Activated CD4-positive, alpha-beta T cell treated with anti-CD3 and anti-CD28 coated beads, Interleukin-2, amount 10 ng/mL, durations not matched to agents 24 days and 14 days (primary cell): Measurements from ENCODE around the gene WBP2NL. TPM values are rescaled to one million over a fixed set of nuclear protein-coding genes. Genes with fewer than 3 reads are reported as not detected.
A peak's percentile ranks its signal among the peaks of the same experiment; 100 is the strongest.

Experiments
- DNase-seq: peaks from one replicate; pipeline ENCODE4 v3.0.0; 2022
- H3K27ac Mint-ChIP-seq: one replicate; pipeline ENCODE4 v1.8.0; 2022; ENCODE audit warnings: mild to moderate bottlenecking, mixed read lengths
- H3K27me3 Mint-ChIP-seq: one replicate; pipeline ENCODE4 v1.8.0; 2022; ENCODE audit warnings: mixed read lengths
- H3K36me3 Mint-ChIP-seq: one replicate; pipeline ENCODE4 v1.8.0; 2022; ENCODE audit warnings: low read depth, mild to moderate bottlenecking, mixed read lengths
- H3K4me1 Mint-ChIP-seq: one replicate; pipeline ENCODE4 v1.8.0; 2021; ENCODE audit warnings: mixed read lengths
- H3K4me3 Mint-ChIP-seq: one replicate; pipeline ENCODE4 v1.8.0; 2022; ENCODE audit warnings: mild to moderate bottlenecking, moderate library complexity, mixed read lengths
- H3K9me3 Mint-ChIP-seq: one replicate; pipeline ENCODE4 v1.8.0; 2021; ENCODE audit warnings: mixed read lengths
- intact Hi-C: fragments of 100-400 bp; cut with micrococcal nuclease; formaldehyde crosslinking; loops from one replicate; pipeline ENCODE4 v1.15.1; 2023
- total RNA-seq: library from RNA; stranded (reverse); gene quantifications from 2 replicates; pipeline ENCODE4 v1.2.3, GENCODE V29; 2022

WBP2NL gene
- total RNA-seq, 1 donor from 2014 or later, result 1.4 TPM

GRCh38 chr22:42026705-42027104, 28.1 kb downstream of the WBP2NL start:
- H3K4me1 Mint-ChIP-seq, result peaks cover 31% of the 10 kb centered on the region
- peaks cover 7% of the 10 kb centered on the region for H3K9me3 Mint-ChIP-seq
- intact Hi-C loops, result no loop called here
- no peaks in the 10 kb centered on the region for H3K27me3 Mint-ChIP-seq
- H3K36me3 Mint-ChIP-seq, result peaks cover 12% of the 10 kb centered on the region
- H3K27ac Mint-ChIP-seq, result no peak overlapping the region
- no peak overlapping the region for H3K4me3 Mint-ChIP-seq
- DNase-seq, result no peak

GRCh38 chr22:42033263-42034181, 34.9 kb downstream of the WBP2NL start:
- peaks cover 4% of the 10 kb centered on the region for H3K27me3 Mint-ChIP-seq
- H3K27ac Mint-ChIP-seq, result peak overlapping the region; percentile 8
- intact Hi-C loops, result no loop called here
- DNase-seq, result no peak
- H3K4me3 Mint-ChIP-seq, result no peak overlapping the region
- peaks cover 27% of the 10 kb centered on the region for H3K4me1 Mint-ChIP-seq
- H3K9me3 Mint-ChIP-seq, result peaks cover 25% of the 10 kb centered on the region
- peaks cover 25% of the 10 kb centered on the region for H3K36me3 Mint-ChIP-seq

DNA sequence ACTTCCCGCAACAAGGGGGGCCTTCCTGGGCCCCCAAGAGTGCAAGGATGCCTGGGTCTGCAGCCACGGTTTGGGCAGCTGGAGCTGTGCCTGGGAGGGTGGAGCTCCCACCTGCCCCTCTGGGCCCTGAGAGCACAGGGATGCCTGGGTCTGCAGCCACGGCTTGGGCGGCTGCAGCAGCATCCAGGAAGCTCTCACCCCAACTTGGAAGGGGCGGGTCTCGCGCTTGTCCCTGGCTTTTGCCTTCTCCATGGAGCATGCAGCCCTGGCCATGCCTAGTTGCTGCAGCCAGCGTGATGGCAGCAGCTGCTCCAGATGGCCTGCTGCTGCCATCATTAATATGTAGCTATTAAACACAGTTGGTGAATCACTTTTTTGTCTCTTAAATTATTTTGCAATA, 36.7 kb downstream of the WBP2NL start:
- peaks cover 25% of the 10 kb centered on the region for H3K9me3 Mint-ChIP-seq
- no peak overlapping the region for H3K4me3 Mint-ChIP-seq
- no peak overlapping the region for H3K27ac Mint-ChIP-seq
- peaks cover 27% of the 10 kb centered on the region for H3K36me3 Mint-ChIP-seq
- no peak for DNase-seq
- H3K4me1 Mint-ChIP-seq, result peaks cover 23% of the 10 kb centered on the region
- H3K27me3 Mint-ChIP-seq, result peaks cover 4% of the 10 kb centered on the region
- intact Hi-C loops, result no loop called here

DNA sequence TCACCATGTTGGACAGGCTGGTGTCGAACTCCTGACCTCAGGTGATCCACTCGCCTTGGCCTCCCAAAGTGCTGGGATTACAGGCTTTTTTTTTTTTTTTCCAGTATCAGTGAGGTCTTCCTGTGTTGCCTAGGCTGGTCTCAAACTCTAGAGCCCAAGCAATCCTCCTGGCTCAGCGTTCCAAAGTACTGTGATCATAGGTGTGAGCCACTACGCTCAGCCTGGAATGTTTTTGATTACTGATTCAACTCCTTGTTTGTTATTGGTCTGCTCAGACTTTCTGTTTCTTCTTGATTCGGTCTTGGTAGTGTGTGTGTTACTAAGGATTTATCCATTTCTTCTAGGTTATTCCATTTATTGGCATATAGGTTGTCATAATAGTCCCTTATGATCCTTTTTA, 40.7 kb downstream of the WBP2NL start:
- Mint-ChIP-seq H3K27me3 (peaks cover 4% of the 10 kb centered on the region), H3K36me3 (peaks cover 32% of the 10 kb centered on the region), H3K4me1 (peaks cover 4% of the 10 kb centered on the region), H3K27ac (no peak overlapping the region), H3K9me3 (peaks cover 34% of the 10 kb centered on the region), H3K4me3 (no peak overlapping the region)
- DNase-seq, result no peak
- intact Hi-C loops, result no loop called here

DNA sequence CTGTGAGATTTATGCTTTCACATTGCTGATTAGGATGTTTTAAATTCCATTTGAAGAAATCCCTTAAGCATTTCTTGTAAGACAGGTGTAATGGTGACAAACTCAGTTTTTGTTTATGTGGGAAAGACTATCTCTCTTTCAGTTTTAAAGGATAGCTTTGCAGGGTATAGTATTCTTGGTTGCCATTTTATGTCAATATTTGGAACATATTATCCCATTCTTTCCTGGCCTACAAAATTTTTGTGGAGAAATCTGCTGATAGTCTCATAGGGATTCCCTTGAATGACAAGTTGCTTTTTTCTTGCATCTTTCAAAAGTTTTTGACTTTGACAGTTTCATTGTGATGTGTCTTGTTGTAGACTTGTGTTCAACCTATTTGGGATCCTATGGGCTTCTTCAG, 43.2 kb downstream of the WBP2NL start:
- intact Hi-C loops, result no loop called here
- Mint-ChIP-seq H3K27ac (no peak overlapping the region), H3K4me1 (no peaks in the 10 kb centered on the region), H3K27me3 (peaks cover 4% of the 10 kb centered on the region), H3K4me3 (no peak overlapping the region), H3K36me3 (peaks cover 28% of the 10 kb centered on the region), H3K9me3 (peaks cover 29% of the 10 kb centered on the region)
- no peak for DNase-seq

- H3K9me3 Mint-ChIP-seq, result no peaks in the 10 kb centered on the region
Observed at GRCh38 chr22:42050641-42051180, 52.1 kb downstream of the WBP2NL start.

DNA sequence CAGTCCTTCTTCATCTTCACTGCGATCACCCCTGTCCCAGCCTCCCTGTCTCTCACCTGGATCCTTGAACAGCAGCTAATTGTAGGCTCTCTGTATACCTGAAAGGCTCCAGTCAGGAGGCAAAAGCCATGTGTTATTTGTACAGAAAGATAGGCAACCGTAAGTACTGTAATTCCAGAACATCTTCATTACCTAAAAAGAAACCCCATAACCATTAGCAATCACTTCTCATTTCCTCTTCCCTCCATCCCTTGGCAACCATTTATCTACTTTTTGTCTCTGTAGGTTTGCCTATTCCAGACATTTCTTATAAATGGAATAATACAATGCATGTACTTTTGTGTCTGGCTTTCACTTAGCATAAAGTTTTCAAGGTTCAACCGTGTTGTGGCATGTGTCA, 54.2 kb downstream of the WBP2NL start:
- Mint-ChIP-seq H3K36me3 (peaks cover 15% of the 10 kb centered on the region), H3K9me3 (peaks cover 9% of the 10 kb centered on the region), H3K27me3 (no peaks in the 10 kb centered on the region), H3K4me3 (no peak overlapping the region), H3K27ac (no peak overlapping the region), H3K4me1 (no peaks in the 10 kb centered on the region)
- intact Hi-C loops, result no loop called here
- no peak for DNase-seq

More at GRCh38 chr22:42050641-42051180, 52.1 kb downstream of the WBP2NL start:
- no peaks in the 10 kb centered on the region for H3K27me3 Mint-ChIP-seq
- no peak overlapping the region for H3K4me3 Mint-ChIP-seq
- no peak overlapping the region for H3K27ac Mint-ChIP-seq
- H3K4me1 Mint-ChIP-seq, result no peaks in the 10 kb centered on the region
- DNase-seq, result no peak
- peaks cover 2% of the 10 kb centered on the region for H3K36me3 Mint-ChIP-seq
- intact Hi-C loops, result no loop called here

- no peak for DNase-seq
- H3K27me3 Mint-ChIP-seq, result no peaks in the 10 kb centered on the region
- no peak overlapping the region for H3K27ac Mint-ChIP-seq
- peaks cover 53% of the 10 kb centered on the region for H3K36me3 Mint-ChIP-seq
- no peaks in the 10 kb centered on the region for H3K4me1 Mint-ChIP-seq
- intact Hi-C loops, result no loop called here
- H3K9me3 Mint-ChIP-seq, result peaks cover 20% of the 10 kb centered on the region
- H3K4me3 Mint-ChIP-seq, result no peak overlapping the region
Observed at GRCh38 chr22:42056757-42057511, 58.3 kb downstream of the WBP2NL start.

DNA sequence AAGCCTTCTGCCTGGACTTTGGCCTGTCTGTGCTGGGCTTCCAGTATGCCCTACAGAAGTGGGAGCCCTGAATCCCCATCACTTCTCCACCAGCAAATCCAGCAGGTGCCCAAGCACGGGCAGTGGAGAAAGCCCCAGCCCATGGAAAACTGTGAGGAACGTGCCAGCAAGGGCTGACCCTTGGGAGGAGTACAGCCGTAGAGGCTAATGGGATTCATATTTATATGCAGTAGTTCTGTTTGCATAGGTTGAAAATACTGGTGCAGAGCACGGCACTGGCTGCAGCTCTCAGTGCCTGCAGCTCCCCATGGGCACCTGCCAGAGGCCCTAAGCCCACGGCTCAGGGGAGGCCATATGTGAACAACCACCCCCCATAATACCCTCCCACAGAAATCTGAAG, 61.9 kb downstream of the WBP2NL start:
- H3K27ac Mint-ChIP-seq, result no peak overlapping the region
- H3K9me3 Mint-ChIP-seq, result peaks cover 20% of the 10 kb centered on the region
- DNase-seq, result no peak
- peaks cover 3% of the 10 kb centered on the region for H3K4me1 Mint-ChIP-seq
- intact Hi-C loops, result no loop called here
- no peak overlapping the region for H3K4me3 Mint-ChIP-seq
- H3K36me3 Mint-ChIP-seq, result peaks cover 80% of the 10 kb centered on the region
- no peaks in the 10 kb centered on the region for H3K27me3 Mint-ChIP-seq

GRCh38 chr22:42061041-42061440, 62.5 kb downstream of the WBP2NL start:
- Mint-ChIP-seq H3K36me3 (peaks cover 79% of the 10 kb centered on the region), H3K27ac (no peak overlapping the region), H3K9me3 (peaks cover 20% of the 10 kb centered on the region), H3K4me3 (no peak overlapping the region), H3K4me1 (peaks cover 3% of the 10 kb centered on the region), H3K27me3 (no peaks in the 10 kb centered on the region)
- DNase-seq, result no peak
- intact Hi-C loops, result no loop called here

DNA sequence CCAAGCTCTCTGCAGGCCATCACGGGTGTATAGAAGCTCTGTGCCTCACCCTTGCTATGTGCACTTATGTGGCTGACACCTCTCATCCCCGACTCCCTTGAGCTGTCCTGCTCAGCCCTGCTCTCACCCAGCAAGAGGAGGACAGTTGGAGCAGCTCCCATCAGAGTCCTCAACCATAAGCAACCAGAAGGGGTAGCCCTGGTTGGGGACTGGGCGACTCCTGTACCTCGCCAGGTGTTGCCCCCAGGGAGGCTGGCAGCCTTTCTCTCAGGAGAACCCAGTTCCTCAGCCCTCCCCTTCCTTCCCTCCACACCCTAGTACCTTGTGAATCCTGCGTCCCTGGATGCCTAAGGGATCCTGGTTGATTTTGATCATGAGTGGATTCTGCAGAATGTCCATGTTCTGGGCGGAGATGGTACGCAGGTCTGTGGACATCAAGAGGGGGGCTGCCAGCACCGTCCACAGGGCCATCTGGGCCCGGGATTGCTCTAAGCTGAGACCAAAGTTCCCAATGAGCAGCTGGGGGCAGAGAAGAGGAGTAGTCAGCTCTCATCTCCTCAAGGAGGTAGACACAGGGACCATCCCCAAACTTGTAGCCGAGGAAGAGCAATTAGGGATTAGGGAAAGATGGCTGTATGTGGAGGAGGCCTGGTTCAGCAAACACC, 64.0 kb downstream of the WBP2NL start:
- Mint-ChIP-seq H3K27ac (no peak overlapping the region), H3K4me3 (no peak overlapping the region), H3K4me1 (peaks cover 5% of the 10 kb centered on the region), H3K9me3 (peaks cover 11% of the 10 kb centered on the region), H3K27me3 (no peaks in the 10 kb centered on the region), H3K36me3 (peaks cover 77% of the 10 kb centered on the region)
- intact Hi-C loops, result no loop called here
- DNase-seq, result no peak

DNA sequence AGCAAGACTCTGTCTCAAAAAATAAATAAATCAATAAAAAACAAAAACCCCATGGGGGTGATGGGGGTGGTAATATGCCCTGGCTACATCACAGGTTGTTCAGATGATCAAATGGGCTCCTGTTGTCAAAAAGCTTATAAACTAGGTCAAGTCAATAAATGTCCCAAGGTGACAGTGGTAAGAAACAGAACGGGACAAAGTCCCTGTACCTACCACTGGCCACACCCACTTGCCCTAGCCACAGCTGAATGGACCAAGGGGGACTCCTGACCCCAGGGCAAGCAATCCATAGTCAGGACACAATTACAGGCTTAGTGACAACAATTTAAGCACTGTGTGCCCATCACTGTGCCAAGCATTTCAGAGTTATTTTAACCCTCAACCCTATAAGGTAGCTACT, 66.0 kb downstream of the WBP2NL start:
- H3K27me3 Mint-ChIP-seq, result no peaks in the 10 kb centered on the region
- intact Hi-C loops, result no loop called here
- DNase-seq, result no peak
- no peak overlapping the region for H3K27ac Mint-ChIP-seq
- H3K4me1 Mint-ChIP-seq, result peaks cover 11% of the 10 kb centered on the region
- no peaks in the 10 kb centered on the region for H3K9me3 Mint-ChIP-seq
- H3K4me3 Mint-ChIP-seq, result no peak overlapping the region
- peaks cover 67% of the 10 kb centered on the region for H3K36me3 Mint-ChIP-seq

DNA sequence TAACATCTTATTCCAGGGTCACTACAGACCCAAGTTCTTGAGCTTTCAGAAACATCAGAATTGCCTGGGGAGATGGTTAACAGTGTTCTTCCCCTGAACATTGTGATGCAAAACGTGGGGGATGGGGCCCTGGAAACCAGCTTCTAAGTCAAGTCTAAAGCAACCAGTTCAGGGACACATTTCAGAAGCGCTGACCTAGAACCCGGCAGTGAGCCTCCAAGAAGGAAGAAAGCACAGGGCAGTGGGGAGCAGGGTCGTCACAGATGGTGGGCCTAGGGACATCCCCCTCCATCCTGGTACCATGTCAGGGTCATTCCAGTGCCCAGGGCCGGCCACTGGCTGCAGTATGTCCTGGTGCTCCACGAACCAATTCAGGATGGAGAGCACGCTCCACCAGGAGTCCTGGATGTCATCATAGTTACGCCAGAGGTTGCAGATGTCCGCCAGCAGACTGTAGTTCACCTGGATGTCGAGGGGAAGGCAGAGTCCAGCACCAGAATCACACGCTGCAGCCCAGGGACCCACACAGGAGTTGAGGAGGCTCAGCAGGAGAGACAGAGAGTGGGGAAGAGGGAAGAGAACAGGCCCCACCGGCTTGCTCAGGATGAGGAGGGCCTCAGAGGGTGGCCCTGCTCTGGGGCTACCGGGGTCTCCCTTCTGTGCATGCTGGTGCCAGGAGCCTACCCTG, 67.0 kb downstream of the WBP2NL start:
- H3K36me3 Mint-ChIP-seq, result peaks cover 58% of the 10 kb centered on the region
- intact Hi-C loops, result no loop called here
- no peaks in the 10 kb centered on the region for H3K9me3 Mint-ChIP-seq
- peaks cover 18% of the 10 kb centered on the region for H3K4me1 Mint-ChIP-seq
- H3K4me3 Mint-ChIP-seq, result no peak overlapping the region
- H3K27ac Mint-ChIP-seq, result no peak overlapping the region
- no peaks in the 10 kb centered on the region for H3K27me3 Mint-ChIP-seq
- no peak for DNase-seq
